Measurements from ENCODE around the gene CACNA1C.

The CACNA1C gene

GRCh38 chr12:2457215-2457932 is 404.6 kb downstream of the CACNA1C start:
- no peak for DNase-seq (ENCODE audit: low read depth)

- DNase-seq (ENCODE audit: low read depth): no peak
Measured at GRCh38 chr12:2457933-2458414, 405.2 kb downstream of the CACNA1C start.

- DNase-seq (ENCODE audit: low read depth): no peak
Measured at GRCh38 chr12:2460051-2460670, 407.4 kb downstream of the CACNA1C start.

GRCh38 chr12:2461046-2461445 is 408.3 kb downstream of the CACNA1C start:
- DNase-seq (ENCODE audit: low read depth): no peak

- DNase-seq (ENCODE audit: low read depth): no peak
Measured at GRCh38 chr12:2461645-2462044, 408.9 kb downstream of the CACNA1C start.

GRCh38 chr12:2462087-2462486 is 409.3 kb downstream of the CACNA1C start:
- no peak for DNase-seq (ENCODE audit: low read depth)

- DNase-seq (ENCODE audit: low read depth): no peak
Measured at GRCh38 chr12:2463719-2464118, 410.9 kb downstream of the CACNA1C start.

GRCh38 chr12:2465681-2466080 is 412.9 kb downstream of the CACNA1C start:
- DNase-seq (ENCODE audit: low read depth): no peak

GRCh38 chr12:2466211-2466610 is 413.4 kb downstream of the CACNA1C start:
- DNase-seq (ENCODE audit: low read depth): no peak

- DNase-seq (ENCODE audit: low read depth): no peak
Measured at GRCh38 chr12:2467447-2468195, 414.8 kb downstream of the CACNA1C start.

- DNase-seq (ENCODE audit: low read depth): no peak
Measured at GRCh38 chr12:2475984-2476383, 423.2 kb downstream of the CACNA1C start.

GRCh38 chr12:2477009-2477766 is 424.4 kb downstream of the CACNA1C start:
- DNase-seq (ENCODE audit: low read depth): no peak

GRCh38 chr12:2479851-2480535 is 427.2 kb downstream of the CACNA1C start:
- DNase-seq (ENCODE audit: low read depth): no peak

- DNase-seq (ENCODE audit: low read depth): no peak
Measured at GRCh38 chr12:2481346-2481745, 428.6 kb downstream of the CACNA1C start.

- DNase-seq (ENCODE audit: low read depth): no peak
Measured at GRCh38 chr12:2481951-2482350, 429.2 kb downstream of the CACNA1C start.

GRCh38 chr12:2482938-2483660 is 430.3 kb downstream of the CACNA1C start:
- no peak for DNase-seq (ENCODE audit: low read depth)

GRCh38 chr12:2483713-2484112 is 430.9 kb downstream of the CACNA1C start:
- no peak for DNase-seq (ENCODE audit: low read depth)

- no peak for DNase-seq (ENCODE audit: low read depth)
Measured at GRCh38 chr12:2484141-2484776, 431.5 kb downstream of the CACNA1C start.

- no peak for DNase-seq (ENCODE audit: low read depth)
Measured at GRCh38 chr12:2485681-2486080, 432.9 kb downstream of the CACNA1C start.

- DNase-seq (ENCODE audit: low read depth): no peak
Measured at GRCh38 chr12:2486796-2487195, 434.0 kb downstream of the CACNA1C start.

Data from stimulated activated CD8-positive, alpha-beta memory T cell treated with anti-CD3 and anti-CD28 coated beads, Interleukin-15, amount 100 ng/mL, for 24 hours (primary cell).